Cardiac fibroblast (primary cell): ENCODE measurements around the gene RPS8.

Experiments used
- DNase-seq, 2 donors: peaks; one replicate each; pipeline versions ENCODE4 v3.0.0 to v3.0.0-alpha.2; 2010; ENCODE audit warnings: low read depth in 2 of 2
- H3K4me3 ChIP-seq, 2 donors: replicated peaks in 1 of 2; 1 replicate in 1 of 2; 2 replicates in 1 of 2; pipeline ENCODE4 v1.5.1; 2011; ENCODE audit warnings: low read depth in 2 of 2, low read length in 2 of 2, mild to moderate bottlenecking in 2 of 2, moderate library complexity in 1 of 2
- TF ChIP-seq, protein P1 (sequence below): IDR thresholded peaks from one replicate; pipeline ENCODE4 v1.5.1; 2011; ENCODE audit warnings: low read depth, mild to moderate bottlenecking, low read length, inconsistent platforms

Gene RPS8

DNA sequence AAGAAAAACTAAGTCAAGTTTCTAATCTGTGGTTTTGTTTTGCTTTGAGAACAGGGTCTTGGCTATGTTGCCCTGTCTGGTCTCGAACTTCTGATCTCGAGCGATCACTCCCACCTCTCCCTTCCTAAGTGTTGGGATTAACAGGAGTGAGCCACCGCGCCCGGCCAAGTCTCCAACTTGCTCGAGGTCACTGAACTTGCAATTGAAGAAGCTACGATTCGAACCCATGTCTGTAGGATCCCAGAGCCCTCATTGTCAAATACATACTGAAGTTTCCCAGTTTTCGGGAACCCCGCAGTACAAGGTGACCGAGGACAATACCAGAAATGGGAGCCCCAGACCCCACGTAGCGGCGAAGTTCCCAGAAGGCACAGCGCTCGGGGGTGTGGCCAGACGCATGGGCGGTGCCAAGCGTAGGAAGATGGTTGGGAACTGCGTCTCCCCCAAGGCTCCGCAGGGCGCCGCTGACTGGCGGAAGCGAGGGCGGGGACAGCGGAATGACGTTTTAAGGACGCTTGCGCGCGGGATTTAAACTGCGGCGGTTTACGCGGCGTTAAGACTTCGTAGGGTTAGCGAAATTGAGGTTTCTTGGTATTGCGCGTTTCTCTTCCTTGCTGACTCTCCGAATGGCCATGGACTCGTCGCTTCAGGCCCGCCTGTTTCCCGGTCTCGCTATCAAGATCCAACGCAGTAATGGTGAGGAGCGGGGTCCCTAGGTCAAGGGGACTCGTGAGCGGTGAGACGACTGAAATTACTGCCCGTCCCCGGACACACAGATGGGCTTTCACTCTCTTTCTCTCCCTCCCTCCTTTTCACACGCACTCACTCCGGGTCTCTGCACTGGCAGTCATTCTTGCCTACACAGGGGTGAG, 35.8 kb upstream of the RPS8 start, which contains the start of gene KIF2C:
Gene KIF2C (plus strand): TSS at position 531 of the 872 bp plus-strand sequence. CDS start 96 bp downstream, at position 627.
- TF ChIP-seq, protein P1, sequence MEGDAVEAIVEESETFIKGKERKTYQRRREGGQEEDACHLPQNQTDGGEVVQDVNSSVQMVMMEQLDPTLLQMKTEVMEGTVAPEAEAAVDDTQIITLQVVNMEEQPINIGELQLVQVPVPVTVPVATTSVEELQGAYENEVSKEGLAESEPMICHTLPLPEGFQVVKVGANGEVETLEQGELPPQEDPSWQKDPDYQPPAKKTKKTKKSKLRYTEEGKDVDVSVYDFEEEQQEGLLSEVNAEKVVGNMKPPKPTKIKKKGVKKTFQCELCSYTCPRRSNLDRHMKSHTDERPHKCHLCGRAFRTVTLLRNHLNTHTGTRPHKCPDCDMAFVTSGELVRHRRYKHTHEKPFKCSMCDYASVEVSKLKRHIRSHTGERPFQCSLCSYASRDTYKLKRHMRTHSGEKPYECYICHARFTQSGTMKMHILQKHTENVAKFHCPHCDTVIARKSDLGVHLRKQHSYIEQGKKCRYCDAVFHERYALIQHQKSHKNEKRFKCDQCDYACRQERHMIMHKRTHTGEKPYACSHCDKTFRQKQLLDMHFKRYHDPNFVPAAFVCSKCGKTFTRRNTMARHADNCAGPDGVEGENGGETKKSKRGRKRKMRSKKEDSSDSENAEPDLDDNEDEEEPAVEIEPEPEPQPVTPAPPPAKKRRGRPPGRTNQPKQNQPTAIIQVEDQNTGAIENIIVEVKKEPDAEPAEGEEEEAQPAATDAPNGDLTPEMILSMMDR = no peak
- peak; percentile 98 to 99 for DNase-seq
- H3K4me3 ChIP-seq = peak within 1 kb of the TSS; percentile 74 to 75

GRCh38 chr1:44740179-44740617, 35.1 kb upstream of the RPS8 start:
- no peak for DNase-seq
- H3K4me3 ChIP-seq = peak overlapping the region; percentile 74 to 75
- TF ChIP-seq, protein P1 = no peak

- DNase-seq = no peak
- H3K4me3 ChIP-seq = no peak overlapping the region
- TF ChIP-seq, protein P1 = no peak
Measured at GRCh38 chr1:44743211-44743610, 32.1 kb upstream of the RPS8 start.

GRCh38 chr1:44747878-44748277, 27.5 kb upstream of the RPS8 start:
- DNase-seq = peak in 1 of 2 donors; percentile 5
- TF ChIP-seq, protein P1 = no peak
- no peak overlapping the region for H3K4me3 ChIP-seq

- no peak for DNase-seq
- TF ChIP-seq, protein P1 = no peak
- H3K4me3 ChIP-seq = no peak overlapping the region
Measured at GRCh38 chr1:44757420-44757819, 17.9 kb upstream of the RPS8 start.

DNA sequence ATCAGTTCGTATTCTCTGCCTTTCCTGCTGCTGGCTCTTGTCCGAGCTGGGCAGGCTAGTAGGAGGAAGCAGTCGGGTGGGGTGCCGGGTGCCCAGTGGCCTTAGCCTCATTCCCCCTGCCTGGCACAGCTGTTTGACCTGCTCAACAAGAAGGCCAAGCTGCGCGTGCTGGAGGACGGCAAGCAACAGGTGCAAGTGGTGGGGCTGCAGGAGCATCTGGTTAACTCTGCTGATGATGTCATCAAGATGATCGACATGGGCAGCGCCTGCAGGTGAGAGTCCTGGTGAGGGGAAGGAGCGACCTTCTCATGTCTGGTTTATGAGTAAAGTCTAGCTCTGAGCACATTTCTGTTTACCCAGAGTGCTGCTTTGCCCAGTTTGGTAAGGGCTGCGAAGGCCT, 16.3 kb upstream of the RPS8 start:
- TF ChIP-seq, protein P1 = no peak
- no peak for DNase-seq
- no peak overlapping the region for H3K4me3 ChIP-seq
